Measurements from ENCODE around the gene LRRC45.

DNA sequence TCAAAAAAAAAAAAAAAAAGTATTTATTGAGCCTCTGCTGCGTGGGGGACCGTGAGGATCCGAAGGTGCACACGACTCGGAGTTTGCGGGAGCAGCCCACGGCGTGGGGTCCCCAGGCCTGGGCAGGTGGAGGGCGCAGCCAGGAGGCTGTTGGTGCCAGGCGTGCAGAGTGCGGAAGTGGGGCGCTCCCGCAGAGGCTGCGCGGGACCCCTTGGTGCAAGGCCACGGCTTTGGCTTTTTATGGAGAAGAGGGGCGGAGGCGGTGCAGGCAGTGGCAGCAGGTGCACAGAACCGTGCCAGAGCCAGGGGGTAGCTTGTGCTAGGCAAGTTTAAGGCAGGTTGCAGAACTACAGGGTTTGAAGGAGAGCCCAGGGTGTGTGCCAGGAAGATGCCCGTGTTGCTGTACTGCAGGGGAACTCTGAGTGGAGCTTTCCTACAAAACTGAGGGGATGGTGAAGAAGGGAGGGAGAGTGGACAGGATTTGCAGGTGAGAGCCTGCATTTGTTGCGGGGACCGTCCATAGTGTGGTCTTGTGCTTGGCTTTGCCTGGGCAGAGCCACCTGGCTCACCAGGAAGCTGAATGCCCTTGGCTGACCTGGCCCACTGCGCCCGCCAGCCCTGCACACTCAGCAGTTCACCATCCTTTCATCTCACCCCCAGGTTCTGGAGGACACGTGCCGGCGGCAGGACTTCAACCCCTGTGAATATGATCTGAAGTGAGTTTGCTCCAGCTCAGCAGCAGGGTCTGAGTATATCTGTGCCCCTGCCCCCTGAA lies 44.4 kb upstream of the LRRC45 start:
- TF ChIP-seq ZNF76 (tag by site-specific recombination; IDR thresholded peaks at IDR 0.05; ENCODE audit: borderline replicate concordance, low read depth): no peak
- TF ChIP-seq ZNF585B (tag by site-specific recombination; IDR thresholded peaks at IDR 0.05): no peak
- TF ChIP-seq FEZF1 (tag by site-specific recombination; IDR thresholded peaks at IDR 0.05): no peak
- TF ChIP-seq BCL11A (tag by site-specific recombination; IDR thresholded peaks at IDR 0.05; ENCODE audit: low read depth): no peak

Data from HEK293 (cell line).